ENCODE results near the gene MYLK.

- TF ChIP-seq CTCF (IDR thresholded peaks at IDR 0.05) = no peak
- no peak for TF ChIP-seq EZH2 (IDR thresholded peaks at IDR 0.05; ENCODE audit: borderline replicate concordance, insufficient read depth, low read depth, low read length, poor library complexity, severe bottlenecking)
Observed at GRCh38 chr3:123791073-123791370, 93.1 kb downstream of the MYLK start.

Data from B cell (primary cell).